Measurements from ENCODE around the gene CCDC142.

Gene CCDC142, protein sequence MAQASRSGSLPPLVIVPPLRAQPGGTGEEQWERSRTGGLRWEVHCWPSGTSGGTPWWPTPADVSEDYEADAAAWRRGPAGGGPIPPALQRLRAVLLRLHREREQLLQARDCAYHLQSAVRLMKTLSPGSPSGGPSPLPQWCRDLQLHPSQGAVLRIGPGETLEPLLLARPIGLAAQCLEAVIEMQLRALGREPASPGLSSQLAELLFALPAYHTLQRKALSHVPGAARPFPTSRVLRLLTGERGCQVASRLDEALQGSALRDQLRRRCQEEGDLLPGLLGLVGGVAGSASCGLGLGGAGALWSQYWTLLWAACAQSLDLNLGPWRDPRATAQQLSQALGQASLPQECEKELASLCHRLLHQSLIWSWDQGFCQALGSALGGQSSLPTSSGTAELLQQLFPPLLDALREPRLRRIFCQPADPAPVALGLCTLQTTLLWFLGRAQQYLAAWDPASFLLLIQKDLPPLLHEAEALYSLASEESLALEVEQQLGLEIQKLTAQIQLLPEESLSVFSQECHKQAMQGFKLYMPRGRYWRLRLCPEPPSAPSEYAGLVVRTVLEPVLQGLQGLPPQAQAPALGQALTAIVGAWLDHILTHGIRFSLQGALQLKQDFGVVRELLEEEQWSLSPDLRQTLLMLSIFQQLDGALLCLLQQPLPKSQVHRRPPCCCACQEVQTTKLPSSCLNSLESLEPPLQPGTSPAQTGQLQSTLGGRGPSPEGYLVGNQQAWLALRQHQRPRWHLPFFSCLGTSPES

DNA sequence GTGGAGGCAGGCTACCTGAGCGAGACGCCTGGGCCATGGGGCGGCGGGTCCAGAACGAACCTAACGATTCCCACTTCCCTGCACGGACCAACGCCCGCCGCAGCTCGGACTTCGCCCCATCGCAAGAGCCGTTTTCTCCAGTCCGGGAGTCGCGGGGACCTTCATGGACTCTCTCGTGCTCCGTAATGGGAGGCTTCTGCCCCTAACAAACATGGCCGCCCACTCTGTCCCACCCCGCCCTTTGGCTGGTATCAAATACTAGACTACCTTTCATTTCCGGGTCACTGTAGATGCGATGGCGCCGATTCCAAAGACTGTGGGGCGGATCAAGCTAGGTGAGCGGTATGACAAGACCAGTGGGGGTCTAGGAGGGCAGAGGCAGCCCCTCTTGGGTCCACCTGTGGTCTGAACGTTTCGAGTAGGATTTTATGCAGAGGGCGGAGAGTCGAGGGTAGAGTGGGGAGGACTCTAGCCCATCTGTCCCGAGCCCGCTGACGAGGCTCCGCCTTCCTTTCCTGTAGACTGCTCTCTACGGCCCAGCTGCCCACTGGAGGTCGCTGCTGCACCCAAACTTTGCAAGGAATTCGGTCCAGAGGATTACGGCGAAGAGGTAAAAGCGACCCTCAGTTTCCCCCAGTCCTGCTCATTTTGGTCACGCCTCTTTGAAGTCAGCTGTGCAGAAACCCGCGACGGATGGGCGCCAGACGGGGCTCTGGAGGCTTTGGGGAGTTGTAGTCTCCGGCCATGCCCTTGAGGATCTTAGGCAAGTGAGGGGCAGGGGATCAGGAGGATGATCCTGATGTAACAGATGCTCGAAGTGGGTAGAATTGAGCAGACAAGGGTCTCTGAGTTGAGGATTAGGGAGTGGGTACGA is at the start of gene CCDC142, which contains the start of gene TTC31:
CCDC142 (minus strand) TSS at position 198 of the 874 bp plus-strand sequence; CDS start at position 37, 161 bp downstream.
TTC31 (plus strand) TSS at position 281 of the 874 bp plus-strand sequence; CDS start at position 296, 15 bp downstream.
- peak within 1 kb of the TSS; percentile 98 for H3K4me2 ChIP-seq (ENCODE audit: low read depth, low read length)
- peak; percentile 93 for DNase-seq
- TF ChIP-seq EZH2 (optimal IDR thresholded peaks at IDR 0.05; ENCODE audit: low read depth, low read length) (no peak), EZH2phosphoT487 (IDR thresholded peaks at IDR 0.05; ENCODE audit: low read length) (no peak)
- TF ChIP-seq, protein P1, sequence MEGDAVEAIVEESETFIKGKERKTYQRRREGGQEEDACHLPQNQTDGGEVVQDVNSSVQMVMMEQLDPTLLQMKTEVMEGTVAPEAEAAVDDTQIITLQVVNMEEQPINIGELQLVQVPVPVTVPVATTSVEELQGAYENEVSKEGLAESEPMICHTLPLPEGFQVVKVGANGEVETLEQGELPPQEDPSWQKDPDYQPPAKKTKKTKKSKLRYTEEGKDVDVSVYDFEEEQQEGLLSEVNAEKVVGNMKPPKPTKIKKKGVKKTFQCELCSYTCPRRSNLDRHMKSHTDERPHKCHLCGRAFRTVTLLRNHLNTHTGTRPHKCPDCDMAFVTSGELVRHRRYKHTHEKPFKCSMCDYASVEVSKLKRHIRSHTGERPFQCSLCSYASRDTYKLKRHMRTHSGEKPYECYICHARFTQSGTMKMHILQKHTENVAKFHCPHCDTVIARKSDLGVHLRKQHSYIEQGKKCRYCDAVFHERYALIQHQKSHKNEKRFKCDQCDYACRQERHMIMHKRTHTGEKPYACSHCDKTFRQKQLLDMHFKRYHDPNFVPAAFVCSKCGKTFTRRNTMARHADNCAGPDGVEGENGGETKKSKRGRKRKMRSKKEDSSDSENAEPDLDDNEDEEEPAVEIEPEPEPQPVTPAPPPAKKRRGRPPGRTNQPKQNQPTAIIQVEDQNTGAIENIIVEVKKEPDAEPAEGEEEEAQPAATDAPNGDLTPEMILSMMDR (IDR thresholded peaks at IDR 0.05; ENCODE audit: low read length) = peak; percentile 85
- H3K27ac ChIP-seq (ENCODE audit: low read length) = peak within 1 kb of the TSS; percentile 77
- H3K9me3 ChIP-seq (replicated peaks; ENCODE audit: insufficient read depth, low read length) = no peaks in the 10 kb centered on the region
- no peaks in the 10 kb centered on the region for H3K27me3 ChIP-seq (replicated peaks; ENCODE audit: insufficient read depth, low read length)
- no peaks in the 10 kb centered on the region for H3K9me2 ChIP-seq (replicated peaks; ENCODE audit: insufficient read depth, low read length)
- peak within 1 kb of the TSS; percentile 99 for H3K4me3 ChIP-seq (ENCODE audit: low read length)
- H3K4me1 ChIP-seq (ENCODE audit: low read length) = peaks cover 8% of the 10 kb centered on the region
- peaks cover 33% of the 10 kb centered on the region for H3K79me2 ChIP-seq (ENCODE audit: low read length)
- H3K9ac ChIP-seq (ENCODE audit: low read length) = peak within 1 kb of the TSS; percentile 92
- H2AFZ ChIP-seq (ENCODE audit: low read length) = peak within 1 kb of the TSS; percentile 99
- no peaks in the 10 kb centered on the region for H4K20me1 ChIP-seq (ENCODE audit: insufficient read depth, low read length)
- peaks cover 4% of the 10 kb centered on the region; the same call in 1 of the 2 replicates for H3F3A ChIP-seq (ENCODE audit: insufficient read depth, low read length)
- no peaks in the 10 kb centered on the region for H3K36me3 ChIP-seq (replicated peaks; ENCODE audit: insufficient read depth, low read length)

DNA sequence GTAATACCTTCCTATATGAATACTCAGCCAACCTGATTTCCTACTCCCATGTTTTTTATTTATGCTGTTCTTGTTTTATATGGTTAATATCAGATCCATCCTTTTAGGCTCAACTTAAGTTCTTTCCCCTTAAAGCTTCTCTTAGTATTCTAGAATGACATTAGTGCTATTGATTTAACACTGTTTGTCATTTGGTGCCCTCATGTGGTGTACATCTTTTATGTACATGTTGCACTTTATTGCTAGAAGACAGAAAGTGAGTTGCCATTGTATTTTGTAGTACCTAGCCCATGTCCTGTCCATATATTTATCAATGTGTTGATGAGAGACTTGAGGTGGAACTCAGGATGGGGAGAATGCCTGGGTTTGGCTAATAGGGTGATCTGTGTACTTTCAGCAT is 49.4 kb upstream of the CCDC142 start:
- no peak overlapping the region for H3K4me3 ChIP-seq (ENCODE audit: low read length)
- TF ChIP-seq, protein P1 (IDR thresholded peaks at IDR 0.05; ENCODE audit: low read length) = peak; percentile 44
- TF ChIP-seq EZH2 (optimal IDR thresholded peaks at IDR 0.05; ENCODE audit: low read depth, low read length) = no peak
- no peak for TF ChIP-seq EZH2phosphoT487 (IDR thresholded peaks at IDR 0.05; ENCODE audit: low read length)
- H3K36me3 ChIP-seq (replicated peaks; ENCODE audit: insufficient read depth, low read length) = peaks cover 2% of the 10 kb centered on the region; the same call in 1 of the 2 replicates
- no peak overlapping the region for H2AFZ ChIP-seq (ENCODE audit: low read length)
- no peaks in the 10 kb centered on the region for H3K9me2 ChIP-seq (replicated peaks; ENCODE audit: insufficient read depth, low read length)
- 0 out of 2 replicates have a peak, but pooled peaks cover 6% of the 10 kb centered on the region for H3K27me3 ChIP-seq (replicated peaks; ENCODE audit: insufficient read depth, low read length)
- H3K9ac ChIP-seq (ENCODE audit: low read length) = no peak overlapping the region
- no peaks in the 10 kb centered on the region for H3K9me3 ChIP-seq (replicated peaks; ENCODE audit: insufficient read depth, low read length)
- H3K4me2 ChIP-seq (ENCODE audit: low read depth, low read length) = no peak overlapping the region
- peaks cover 40% of the 10 kb centered on the region for H3K79me2 ChIP-seq (ENCODE audit: low read length)
- no peak overlapping the region for H3K27ac ChIP-seq (ENCODE audit: low read length)
- DNase-seq = peak; percentile 51
- H3F3A ChIP-seq (ENCODE audit: insufficient read depth, low read length) = peaks cover 5% of the 10 kb centered on the region; the same call in 1 of the 2 replicates
- H3K4me1 ChIP-seq (ENCODE audit: low read length) = peaks cover 14% of the 10 kb centered on the region
- no peaks in the 10 kb centered on the region for H4K20me1 ChIP-seq (ENCODE audit: insufficient read depth, low read length)

GRCh38 chr2:74531666-74532065 is 48.9 kb upstream of the CCDC142 start:
- Histone ChIP-seq H3K79me2 (ENCODE audit: low read length) (peaks cover 42% of the 10 kb centered on the region), H3K4me2 (ENCODE audit: low read depth, low read length) (no peak overlapping the region), H3K9ac (ENCODE audit: low read length) (no peak overlapping the region)

More at GRCh38 chr2:74531666-74532065, 48.9 kb upstream of the CCDC142 start:
- TF ChIP-seq EZH2 (optimal IDR thresholded peaks at IDR 0.05; ENCODE audit: low read depth, low read length) (no peak), EZH2phosphoT487 (IDR thresholded peaks at IDR 0.05; ENCODE audit: low read length) (no peak)
- TF ChIP-seq, protein P1 (IDR thresholded peaks at IDR 0.05; ENCODE audit: low read length) = no peak
- Histone ChIP-seq H3K9me2 (replicated peaks; ENCODE audit: insufficient read depth, low read length) (no peaks in the 10 kb centered on the region), H3K4me3 (ENCODE audit: low read length) (no peak overlapping the region), H3K27me3 (replicated peaks; ENCODE audit: insufficient read depth, low read length) (0 out of 2 replicates have a peak, but pooled peaks cover under 1% of the 10 kb centered on the region), H4K20me1 (ENCODE audit: insufficient read depth, low read length) (no peaks in the 10 kb centered on the region), H3K4me1 (ENCODE audit: low read length) (peaks cover 14% of the 10 kb centered on the region), H3F3A (ENCODE audit: insufficient read depth, low read length) (peaks cover 9% of the 10 kb centered on the region; the same call in 1 of the 2 replicates), H3K27ac (ENCODE audit: low read length) (no peak overlapping the region), H2AFZ (ENCODE audit: low read length) (no peak overlapping the region), H3K36me3 (replicated peaks; ENCODE audit: insufficient read depth, low read length) (peaks cover 7% of the 10 kb centered on the region), H3K9me3 (replicated peaks; ENCODE audit: insufficient read depth, low read length) (no peaks in the 10 kb centered on the region)
- DNase-seq = no peak

All from MM.1S (cell line).